CD14-positive monocyte (primary cell): ENCODE measurements around the gene BAIAP3. TPM values are rescaled to one million over a fixed set of nuclear protein-coding genes. Genes with fewer than 3 reads are reported as not detected.
"Not testable (repeated sequence)": the region's sequence is repeated elsewhere in the genome, so short reads cannot be mapped to it uniquely, and the experiment has no call there.

Experiments used
- DNase-seq, 3 donors: peaks; one replicate each; pipeline ENCODE4 v3.0.0-alpha.2; 2011 to 2022
- H2AFZ ChIP-seq: 2 replicates; pipeline ENCODE4 v1.6.0; 2012; ENCODE audit warnings: mild to moderate bottlenecking, low read depth, low read length, inconsistent platforms; ENCODE audit not compliant: insufficient read depth, poor library complexity, severe bottlenecking
- H3K27ac ChIP-seq, 2 donors: 1 replicate in 1 of 2; 2 replicates in 1 of 2; pipeline ENCODE4 v1.5.1; 2012 to 2013; ENCODE audit warnings: low read length in 2 of 2, control low read depth in 1 of 2, inconsistent platforms in 1 of 2, low read depth in 1 of 2, mild to moderate bottlenecking in 1 of 2
- H3K27me3 ChIP-seq, 2 donors: one replicate each; pipeline versions ENCODE4 v1.6.0 to v1.6.1; 2011 to 2013; ENCODE audit warnings: low read length in 2 of 2; ENCODE audit not compliant: control insufficient read depth in 2 of 2, insufficient read depth in 2 of 2
- H3K36me3 ChIP-seq, 2 donors: replicated peaks in 1 of 2; 1 replicate in 1 of 2; 2 replicates in 1 of 2; pipeline versions ENCODE4 v1.5.1 to v1.6.1; 2012 to 2013; ENCODE audit warnings: low read length in 2 of 2, control low read depth in 1 of 2, inconsistent platforms in 1 of 2, mild to moderate bottlenecking in 1 of 2; ENCODE audit not compliant: insufficient read depth in 2 of 2, control insufficient read depth in 1 of 2
- H3K4me1 ChIP-seq, 2 donors: 1 replicate in 1 of 2; 2 replicates in 1 of 2; pipeline versions ENCODE4 v1.5.1 to v1.6.1; 2012 to 2013; ENCODE audit warnings: low read length in 2 of 2, control low read depth in 1 of 2, inconsistent platforms in 1 of 2, mild to moderate bottlenecking in 1 of 2, moderate library complexity in 1 of 2; ENCODE audit not compliant: insufficient read depth in 2 of 2, control insufficient read depth in 1 of 2
- H3K4me2 ChIP-seq: replicated peaks from 2 replicates; pipeline ENCODE3; 2012; ENCODE audit warnings: low read length, moderate library complexity, mild to moderate bottlenecking; ENCODE audit not compliant: poor library complexity, severe bottlenecking; ENCODE audit errors: extremely low read depth
- H3K4me3 ChIP-seq, 3 experiments: fragments of 200-600 bp in 1 of 3; sonication (generic) in 1 of 3; replicated peaks in 1 of 3; 1 replicate in 2 of 3; 2 replicates in 1 of 3; pipeline ENCODE4 v1.5.1; 2011 to 2013; ENCODE audit warnings: low read length in 3 of 3, mild to moderate bottlenecking in 3 of 3, control low read depth in 2 of 3, low read depth in 2 of 3, inconsistent platforms in 1 of 3, moderate library complexity in 1 of 3
- H3K79me2 ChIP-seq: 2 replicates; pipeline ENCODE4 v1.6.0; 2012; ENCODE audit warnings: mild to moderate bottlenecking, control low read depth, inconsistent platforms, low read length, moderate library complexity; ENCODE audit not compliant: insufficient read depth
- H3K9ac ChIP-seq: 2 replicates; pipeline ENCODE4 v1.6.0; 2017; ENCODE audit warnings: low read length, mild to moderate bottlenecking; ENCODE audit not compliant: insufficient read depth, poor library complexity, severe bottlenecking
- H3K9me3 ChIP-seq, 2 donors: replicated peaks in 1 of 2; 1 replicate in 1 of 2; 2 replicates in 1 of 2; pipeline versions ENCODE4 v1.5.1 to v1.6.1; 2012 to 2013; ENCODE audit warnings: low read length in 2 of 2, control low read depth in 1 of 2; ENCODE audit not compliant: control insufficient read depth in 1 of 2, insufficient read depth in 1 of 2
- H4K20me1 ChIP-seq: 2 replicates; pipeline ENCODE4 v1.6.0; 2012; ENCODE audit warnings: mild to moderate bottlenecking, low read length, control low read depth, moderate library complexity; ENCODE audit not compliant: insufficient read depth
- H3K27ac Mint-ChIP-seq, 7 donors: one replicate each; pipeline ENCODE4 v1.8.0; 2020; ENCODE audit warnings: mild to moderate bottlenecking in 7 of 7, mixed read lengths in 7 of 7, moderate library complexity in 6 of 7, inconsistent platforms in 2 of 7
- H3K27me3 Mint-ChIP-seq, 3 donors: one replicate each; pipeline ENCODE4 v1.8.0; 2021 to 2022; ENCODE audit warnings: low read depth in 3 of 3, mild to moderate bottlenecking in 3 of 3, mixed read lengths in 3 of 3, moderate library complexity in 3 of 3, inconsistent platforms in 1 of 3
- H3K36me3 Mint-ChIP-seq, 2 donors: one replicate each; pipeline ENCODE4 v1.8.0; 2020; ENCODE audit warnings: mixed read lengths in 2 of 2, inconsistent platforms in 1 of 2, mild to moderate bottlenecking in 1 of 2
- H3K4me1 Mint-ChIP-seq: one replicate; pipeline ENCODE4 v1.8.0; 2020; ENCODE audit warnings: mild to moderate bottlenecking, mixed read lengths
- H3K4me3 Mint-ChIP-seq, 2 donors: one replicate each; pipeline ENCODE4 v1.8.0; 2020; ENCODE audit warnings: mild to moderate bottlenecking in 2 of 2, mixed read lengths in 2 of 2, moderate library complexity in 1 of 2
- H3K9me3 Mint-ChIP-seq, 7 donors: one replicate each; pipeline ENCODE4 v1.8.0; 2020 to 2022; ENCODE audit warnings: mixed read lengths in 7 of 7, mild to moderate bottlenecking in 6 of 7, moderate library complexity in 6 of 7, inconsistent platforms in 2 of 7
- CTCF ChIP-seq: fragments of 200-600 bp; IDR thresholded peaks from one replicate; pipeline ENCODE4 v1.8.0; 2022; ENCODE audit warnings: antibody characterized with exemption, mild to moderate bottlenecking
- WGBS: methylation state at CpG from one replicate; pipeline ENCODE4 v1.1.5; 2013; ENCODE audit warnings: missing lambda C conversion rate; ENCODE audit not compliant: insufficient coverage; 5-methylcytosine and 5-hydroxymethylcytosine counted together
- intact Hi-C, 2 donors: fragments of 100-400 bp; cut with micrococcal nuclease; formaldehyde crosslinking; loops; one replicate each; pipeline versions ENCODE4 v1.15.0 to v1.15.1; 2023
- polyA plus RNA-seq, 3 donors: library from polyadenylated mRNA; depleted of rRNA in 1 of 3; unstranded in 2 of 3; stranded (reverse) in 1 of 3; fragments of 300-500 nt in 2 of 3; fragments of >200 nt in 1 of 3; fragmentation: Illumina TruSeq in 2 of 3; gene quantifications; 1 replicate in 2 of 3; 2 replicates in 1 of 3; pipeline ENCODE4 v1.2.3, GENCODE V29; 2012 to 2021

The BAIAP3 gene
- polyA plus RNA-seq, 3 donors, result 1.0 TPM; not detected in 2

DNA sequence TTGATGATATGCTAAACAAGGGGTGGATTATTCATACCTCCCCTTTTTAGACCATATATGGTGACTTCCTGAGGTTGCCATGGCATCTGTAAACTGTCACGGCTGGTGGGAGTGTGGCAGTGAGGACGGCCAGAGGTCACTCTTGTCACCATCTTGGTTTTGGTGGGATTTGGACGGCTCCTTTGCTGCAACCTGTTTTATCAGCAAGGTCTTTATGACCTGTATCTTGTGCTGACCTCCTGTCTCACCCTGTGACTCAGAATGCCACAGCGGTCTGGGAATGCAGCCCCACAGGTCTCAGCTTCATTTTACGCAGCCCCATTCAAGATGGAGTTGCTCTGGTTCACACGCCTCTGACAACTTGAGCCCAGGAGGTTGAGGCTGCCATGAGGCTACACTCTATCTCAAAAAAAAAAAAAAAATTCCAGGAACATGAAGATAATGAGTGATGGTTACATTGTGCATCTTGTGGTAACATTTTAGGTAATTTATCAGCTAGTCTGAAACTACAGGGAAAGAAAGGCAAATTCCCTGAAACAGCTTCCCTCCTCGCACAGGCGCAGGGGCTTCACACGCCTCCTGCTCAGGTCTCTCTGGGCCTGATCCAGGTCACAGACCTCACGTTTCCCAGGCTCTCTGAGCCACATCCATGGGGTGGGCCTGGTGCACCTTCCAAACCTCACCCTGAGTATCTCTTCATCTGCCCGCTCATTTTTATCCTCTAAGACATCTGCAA, 39.4 kb upstream of the BAIAP3 start:
- no peak for DNase-seq
- no peak overlapping the region for H3K4me3 ChIP-seq
- H3K4me3 Mint-ChIP-seq, result peak overlapping the region in 1 of 2 donors; percentile 57
- peaks cover 17% of the 10 kb centered on the region for H3K4me1 Mint-ChIP-seq
- intact Hi-C loops, result no loop called here
- no peak overlapping the region for H2AFZ ChIP-seq
- H3K4me2 ChIP-seq, result no peak overlapping the region
- H3K4me1 ChIP-seq, result peaks cover 10 to 11% of the 10 kb centered on the region in 2 donors
- peaks cover 0 to 4% (median 0%) of the 10 kb centered on the region in 7 donors for H3K9me3 Mint-ChIP-seq
- H3K36me3 Mint-ChIP-seq, result no peaks in the 10 kb centered on the region
- no peak overlapping the region for H3K9ac ChIP-seq
- H3K27me3 ChIP-seq, result peaks cover 0 to 23% of the 10 kb centered on the region in 2 donors
- H3K36me3 ChIP-seq, result no peaks in the 10 kb centered on the region
- TF ChIP-seq CTCF, result no peak
- no peaks in the 10 kb centered on the region for H4K20me1 ChIP-seq
- peaks cover 38 to 58% (median 38%) of the 10 kb centered on the region in 3 donors for H3K27me3 Mint-ChIP-seq
- H3K9me3 ChIP-seq, result no peaks in the 10 kb centered on the region
- H3K79me2 ChIP-seq, result no peaks in the 10 kb centered on the region
- WGBS, result 94% methylated on average over 6 of the region's 11 CpGs
- H3K27ac ChIP-seq, result no peak overlapping the region
- H3K27ac Mint-ChIP-seq, result no peak overlapping the region

GRCh38 chr16:1295465-1295864, 38.0 kb upstream of the BAIAP3 start:
- H3K36me3 ChIP-seq, result no peaks in the 10 kb centered on the region
- no peak overlapping the region for H3K9ac ChIP-seq
- H3K4me1 ChIP-seq, result peaks cover 0 to under 1% of the 10 kb centered on the region in 2 donors
- no peak for DNase-seq
- H3K4me3 ChIP-seq, result no peak overlapping the region
- H3K4me2 ChIP-seq, result no peak overlapping the region
- WGBS, result 92% methylated on average over 4 of the region's 5 CpGs
- Mint-ChIP-seq H3K36me3 (no peaks in the 10 kb centered on the region), H3K4me1 (peaks cover 6% of the 10 kb centered on the region), H3K9me3 (peaks cover 0 to 4% (median 0%) of the 10 kb centered on the region in 7 donors), H3K27me3 (peaks cover 28 to 50% (median 28%) of the 10 kb centered on the region in 3 donors), H3K27ac (no peak overlapping the region), H3K4me3 (no peak overlapping the region)
- intact Hi-C loops, result no loop called here
- H3K9me3 ChIP-seq, result no peaks in the 10 kb centered on the region
- H3K27ac ChIP-seq, result no peak overlapping the region
- H3K79me2 ChIP-seq, result no peaks in the 10 kb centered on the region
- no peaks in the 10 kb centered on the region for H4K20me1 ChIP-seq
- H3K27me3 ChIP-seq, result peaks cover 0 to 16% of the 10 kb centered on the region in 2 donors
- no peak overlapping the region for H2AFZ ChIP-seq
- no peak for TF ChIP-seq CTCF

- H3K9me3 Mint-ChIP-seq, H3K4me3 ChIP-seq, H3K4me1 ChIP-seq, H3K27ac Mint-ChIP-seq, H3K4me2 ChIP-seq, H3K9ac ChIP-seq, H3K27ac ChIP-seq, H3K4me3 Mint-ChIP-seq, H2AFZ ChIP-seq, intact Hi-C loops, H4K20me1 ChIP-seq, H3K36me3 Mint-ChIP-seq, H3K79me2 ChIP-seq, H3K9me3 ChIP-seq, H3K36me3 ChIP-seq, H3K4me1 Mint-ChIP-seq, DNase-seq: not testable (repeated sequence)
- WGBS, result 96% methylated on average over 4 of the region's 8 CpGs
- peaks cover 24 to 48% (median 26%) of the 10 kb centered on the region in 3 donors for H3K27me3 Mint-ChIP-seq
- H3K27me3 ChIP-seq, result peaks cover 0 to 13% of the 10 kb centered on the region in 2 donors
These were observed 36.8 kb upstream of the BAIAP3 start for GRCh38 chr16:1296688-1297017.
